Lower leg skin (tissue), 4 donors: ENCODE data around the gene ARHGAP22. TPM values are rescaled to one million over a fixed set of nuclear protein-coding genes. Genes with fewer than 3 reads are reported as not detected.

ENCODE experiments used
- DNase-seq, 2 donors: peaks; one replicate each; pipeline ENCODE4 v3.0.0-alpha.2; 2019; ENCODE audit warnings: low spot score in 2 of 2
- H3K4me3 ChIP-seq: fragments of 200-600 bp; sonication (generic); 2 replicates; pipeline ENCODE4 v1.5.1; 2017; ENCODE audit warnings: mild to moderate bottlenecking, low read depth; ENCODE audit not compliant: poor library complexity, severe bottlenecking
- POLR2A ChIP-seq, 2 donors: fragments of 450-650 bp; IDR thresholded peaks; one replicate each; pipeline ENCODE4 v1.6.1; 2016 to 2017; ENCODE audit warnings: antibody characterized with exemption in 2 of 2, mild to moderate bottlenecking in 1 of 2, moderate library complexity in 1 of 2
- WGBS, 2 donors: methylation state at CpG; one replicate each; pipeline ENCODE4 v1.1.5; 2018; 5-methylcytosine and 5-hydroxymethylcytosine counted together
- intact Hi-C: fragments of 100-400 bp; cut with DNase I; formaldehyde crosslinking; loops from one replicate; pipeline ENCODE4 v1.15.0; 2023; ENCODE audit warnings: low total_unique reads
- total RNA-seq, 4 donors: library from RNA; depleted of rRNA; stranded (reverse); fragments of >200 nt; gene quantifications; one replicate each; pipeline ENCODE4 v1.1.0, GENCODE V29; 2016
- TF ChIP-seq, protein P1 (sequence below), 3 donors: fragments of 450-650 bp; IDR thresholded peaks; one replicate each; pipeline ENCODE4 v1.5.1; 2016; ENCODE audit warnings: antibody characterized with exemption in 3 of 3, mild to moderate bottlenecking in 3 of 3, moderate library complexity in 2 of 3

The ARHGAP22 gene
- total RNA-seq, 4 donors from 2014 or later = 0.46 to 3.0 (median 1.4) TPM

GRCh38 chr10:48453451-48454301, 151.2 kb downstream of the ARHGAP22 start:
- H3K4me3 ChIP-seq = no peak overlapping the region
- WGBS, 2 donors = 89 to 91% methylated on average over 19 of the region's 19 CpGs
- DNase-seq = peak in 1 of 2 donors; percentile 64
- no peak for TF ChIP-seq POLR2A (IDR thresholded peaks at IDR 0.05)
- TF ChIP-seq, protein P1, sequence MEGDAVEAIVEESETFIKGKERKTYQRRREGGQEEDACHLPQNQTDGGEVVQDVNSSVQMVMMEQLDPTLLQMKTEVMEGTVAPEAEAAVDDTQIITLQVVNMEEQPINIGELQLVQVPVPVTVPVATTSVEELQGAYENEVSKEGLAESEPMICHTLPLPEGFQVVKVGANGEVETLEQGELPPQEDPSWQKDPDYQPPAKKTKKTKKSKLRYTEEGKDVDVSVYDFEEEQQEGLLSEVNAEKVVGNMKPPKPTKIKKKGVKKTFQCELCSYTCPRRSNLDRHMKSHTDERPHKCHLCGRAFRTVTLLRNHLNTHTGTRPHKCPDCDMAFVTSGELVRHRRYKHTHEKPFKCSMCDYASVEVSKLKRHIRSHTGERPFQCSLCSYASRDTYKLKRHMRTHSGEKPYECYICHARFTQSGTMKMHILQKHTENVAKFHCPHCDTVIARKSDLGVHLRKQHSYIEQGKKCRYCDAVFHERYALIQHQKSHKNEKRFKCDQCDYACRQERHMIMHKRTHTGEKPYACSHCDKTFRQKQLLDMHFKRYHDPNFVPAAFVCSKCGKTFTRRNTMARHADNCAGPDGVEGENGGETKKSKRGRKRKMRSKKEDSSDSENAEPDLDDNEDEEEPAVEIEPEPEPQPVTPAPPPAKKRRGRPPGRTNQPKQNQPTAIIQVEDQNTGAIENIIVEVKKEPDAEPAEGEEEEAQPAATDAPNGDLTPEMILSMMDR (IDR thresholded peaks at IDR 0.05) = no peak
- intact Hi-C loops = no loop called here

DNA sequence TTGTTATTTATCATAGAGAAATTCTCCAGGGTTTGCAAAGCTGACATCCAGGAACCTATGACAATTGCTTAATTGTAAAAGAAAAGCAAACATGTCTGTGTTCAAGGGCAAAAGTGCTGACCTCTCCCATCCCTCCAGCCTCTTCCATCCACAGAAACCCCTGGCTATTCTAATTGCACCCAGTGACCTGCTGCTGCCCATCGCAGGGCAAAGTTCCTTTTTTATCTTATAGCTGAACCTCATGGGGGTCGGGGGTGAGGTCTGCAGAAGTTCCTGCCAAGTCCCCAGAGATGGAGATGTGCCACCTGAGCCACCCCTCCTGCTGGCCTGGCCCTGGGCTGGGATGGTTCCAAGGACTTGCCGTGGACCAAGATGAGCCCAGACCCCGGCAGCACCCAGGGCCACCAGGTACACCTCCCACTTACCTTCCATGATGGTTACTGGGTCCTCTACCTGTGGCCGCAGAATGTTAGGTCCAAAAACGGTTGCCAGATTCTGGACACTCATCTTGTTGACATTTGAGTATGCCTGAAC, 151.9 kb downstream of the ARHGAP22 start:
- no peak overlapping the region for H3K4me3 ChIP-seq
- TF ChIP-seq, protein P1 (IDR thresholded peaks at IDR 0.05) = no peak
- no peak for TF ChIP-seq POLR2A (IDR thresholded peaks at IDR 0.05)
- WGBS, 2 donors = 86 to 93% methylated on average over 6 of the region's 6 CpGs
- DNase-seq = peak in 1 of 2 donors; percentile 80
- intact Hi-C loops = no loop called here

GRCh38 chr10:48451969-48452878, 152.6 kb downstream of the ARHGAP22 start:
- 89 to 94% methylated on average over 13 to 14 of the region's 15 CpGs for WGBS, 2 donors
- intact Hi-C loops = no loop called here
- no peak overlapping the region for H3K4me3 ChIP-seq
- no peak for TF ChIP-seq POLR2A (IDR thresholded peaks at IDR 0.05)
- peak in 1 of 2 donors; percentile 76 for DNase-seq

GRCh38 chr10:48450741-48451466, 154.0 kb downstream of the ARHGAP22 start:
- peak in 1 of 2 donors; percentile 64 for DNase-seq
- TF ChIP-seq, protein P1 (IDR thresholded peaks at IDR 0.05) = no peak
- no peak for TF ChIP-seq POLR2A (IDR thresholded peaks at IDR 0.05)
- intact Hi-C loops = no loop called here
- 78 to 87% methylated on average over 18 to 21 of the region's 43 CpGs for WGBS, 2 donors
- H3K4me3 ChIP-seq = no peak overlapping the region

DNA sequence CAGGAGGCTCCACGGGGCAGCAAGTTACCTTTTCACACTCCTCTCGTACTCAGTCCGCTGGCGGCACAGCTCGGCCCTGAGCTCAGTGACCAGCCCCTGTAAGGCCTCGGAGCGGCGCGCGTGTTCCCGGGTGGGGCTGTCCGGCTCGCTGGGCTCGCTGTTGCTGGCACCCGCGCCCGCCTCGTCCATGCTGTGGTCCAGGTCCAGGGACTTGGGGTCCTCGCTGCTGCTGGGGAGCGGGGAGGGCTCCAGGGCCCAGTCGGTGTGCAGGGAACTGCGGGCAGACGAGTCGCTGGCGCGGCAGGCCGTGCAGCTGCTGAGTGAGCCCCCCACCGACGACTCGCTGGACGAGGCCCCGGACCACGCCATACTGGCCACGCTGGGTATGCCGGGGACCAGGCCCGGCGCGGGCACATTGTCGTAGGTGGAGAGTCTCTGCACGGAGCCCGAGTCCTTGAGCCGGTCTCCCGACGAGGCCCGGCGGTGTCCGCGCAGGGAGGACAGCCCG, 154.6 kb downstream of the ARHGAP22 start:
- DNase-seq = peak in 1 of 2 donors; percentile 79
- TF ChIP-seq POLR2A (IDR thresholded peaks at IDR 0.05) = no peak
- TF ChIP-seq, protein P1 (IDR thresholded peaks at IDR 0.05) = no peak
- WGBS, 2 donors = 88 to 92% methylated on average over 17 to 28 of the region's 49 CpGs
- intact Hi-C loops = no loop called here
- H3K4me3 ChIP-seq = no peak overlapping the region
